ENCODE results near the gene FLYWCH2. TPM values are rescaled to one million over a fixed set of nuclear protein-coding genes. Genes with fewer than 3 reads are reported as not detected.
A peak's percentile ranks its signal among the peaks of the same experiment; 100 is the strongest.

FLYWCH2 gene
- total RNA-seq, 8 experiments from 2014 or later = 41.6 to 136 (median 49.4) TPM

DNA sequence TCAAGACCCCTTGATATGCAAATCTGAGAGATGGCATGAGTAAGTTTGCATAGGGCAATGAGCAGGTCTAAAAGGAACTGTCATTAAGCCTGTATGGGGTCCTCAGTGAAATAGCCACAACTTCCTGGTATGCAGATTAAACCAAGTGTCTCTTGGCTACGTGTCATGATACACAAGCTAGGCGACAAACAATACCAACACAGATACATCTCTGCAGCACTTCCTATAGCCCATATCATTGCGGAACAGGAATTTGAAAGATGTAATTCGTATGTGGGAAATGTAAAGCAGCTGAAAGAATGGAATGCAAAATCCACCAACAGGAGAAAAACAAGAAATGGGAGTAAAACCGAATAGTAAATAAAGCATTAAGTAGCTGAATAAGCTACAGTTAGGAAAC, 37.9 kb upstream of the FLYWCH2 start:
- in situ Hi-C loops (cut with MboI; ENCODE audit: low pct_unique_long_range_greater_than_20kb in 2 of 9, low sequenced_read_pairs in 9 of 9, unreplicated experiment in 9 of 9) = no loop called here
- ATAC-seq (replicated peaks in 6 of 8) = peak in 1 of 8 experiments; percentile 23

GRCh38 chr16:2846511-2847310, 36.3 kb upstream of the FLYWCH2 start:
- ATAC-seq (replicated peaks in 6 of 8) = peak in 2 of 8 experiments; percentile 33 to 84
- H3K4me3 ChIP-seq = no peak overlapping the region
- WGBS, 10 experiments = 25 to 83% (median 56%) methylated on average over 1 to 2 of the region's 3 CpGs; no CpG with 5 or more reads in 5 of the 10 experiments
- H3K4me1 ChIP-seq (replicated peaks in 1 of 2) = no peaks in the 10 kb centered on the region
- in situ Hi-C loops (cut with MboI; ENCODE audit: low pct_unique_long_range_greater_than_20kb in 2 of 9, low sequenced_read_pairs in 9 of 9, unreplicated experiment in 9 of 9) = no loop called here
- H3K27ac ChIP-seq = no peak overlapping the region

More for the DNA sequence above, 37.9 kb upstream of the FLYWCH2 start:
- WGBS, 10 experiments = 23 to 70% (median 48%) methylated on average over 2 to 5 of the region's 5 CpGs; no CpG with 5 or more reads in 1 of the 10 experiments
- no peak overlapping the region for H3K4me3 ChIP-seq
- H3K4me1 ChIP-seq (replicated peaks in 1 of 2) = no peaks in the 10 kb centered on the region
- H3K27ac ChIP-seq = no peak overlapping the region

GRCh38 chr16:2848933-2849725, 33.9 kb upstream of the FLYWCH2 start:
- no peaks in the 10 kb centered on the region for H3K4me1 ChIP-seq (replicated peaks in 1 of 2)
- H3K27ac ChIP-seq = no peak overlapping the region
- no peak overlapping the region for H3K4me3 ChIP-seq
- in situ Hi-C loops (cut with MboI; ENCODE audit: low pct_unique_long_range_greater_than_20kb in 2 of 9, low sequenced_read_pairs in 9 of 9, unreplicated experiment in 9 of 9) = no loop called here
- 27 to 89% (median 72%) methylated on average over 2 to 12 of the region's 16 CpGs for WGBS, 10 experiments
- no peak for ATAC-seq (replicated peaks in 6 of 8)

DNA sequence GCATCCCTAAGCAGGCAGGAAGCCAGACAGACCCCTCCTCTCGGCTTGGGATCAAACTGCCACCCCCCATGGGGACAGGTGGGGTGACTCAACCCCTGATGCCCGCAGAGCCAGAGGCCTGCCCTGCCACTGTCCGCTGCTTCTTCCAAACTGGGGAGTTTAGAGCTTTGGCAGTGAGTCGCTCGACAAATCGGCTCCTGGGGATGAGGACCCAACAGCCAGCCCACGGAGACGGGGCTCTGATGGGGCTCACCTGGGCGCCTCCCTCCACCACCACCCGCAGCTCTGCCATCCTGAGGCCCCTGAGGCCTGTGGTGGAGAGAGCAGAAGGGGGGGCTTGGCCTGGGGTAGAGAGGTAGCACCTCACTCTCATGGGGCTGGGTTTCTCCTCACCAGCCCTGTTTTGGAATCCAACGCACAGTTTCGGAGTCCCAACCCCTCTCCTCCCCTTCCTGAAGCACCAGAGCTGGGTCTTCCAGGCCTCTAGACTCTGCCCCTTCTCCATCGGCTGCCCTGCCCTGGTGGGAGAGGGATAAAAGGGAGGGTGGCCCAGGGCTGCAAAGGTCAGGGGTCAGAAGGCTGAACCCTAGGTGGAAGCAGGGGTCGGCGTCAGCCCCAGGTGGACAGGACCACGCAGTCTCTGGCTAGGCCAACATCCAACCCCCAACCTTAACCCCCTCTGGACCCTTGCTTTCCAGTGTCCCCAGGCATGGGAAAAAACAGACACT, 30.8 kb upstream of the FLYWCH2 start:
- no peak for ATAC-seq (replicated peaks in 6 of 8)
- Histone ChIP-seq H3K4me3 (no peak overlapping the region), H3K4me1 (replicated peaks in 1 of 2) (no peaks in the 10 kb centered on the region), H3K27ac (no peak overlapping the region)
- in situ Hi-C loops (cut with MboI; ENCODE audit: low pct_unique_long_range_greater_than_20kb in 2 of 9, low sequenced_read_pairs in 9 of 9, unreplicated experiment in 9 of 9) = no loop called here
- 36 to 85% (median 72%) methylated on average over 3 to 8 of the region's 16 CpGs; no CpG with 5 or more reads in 5 of the 10 experiments for WGBS, 10 experiments

DNA sequence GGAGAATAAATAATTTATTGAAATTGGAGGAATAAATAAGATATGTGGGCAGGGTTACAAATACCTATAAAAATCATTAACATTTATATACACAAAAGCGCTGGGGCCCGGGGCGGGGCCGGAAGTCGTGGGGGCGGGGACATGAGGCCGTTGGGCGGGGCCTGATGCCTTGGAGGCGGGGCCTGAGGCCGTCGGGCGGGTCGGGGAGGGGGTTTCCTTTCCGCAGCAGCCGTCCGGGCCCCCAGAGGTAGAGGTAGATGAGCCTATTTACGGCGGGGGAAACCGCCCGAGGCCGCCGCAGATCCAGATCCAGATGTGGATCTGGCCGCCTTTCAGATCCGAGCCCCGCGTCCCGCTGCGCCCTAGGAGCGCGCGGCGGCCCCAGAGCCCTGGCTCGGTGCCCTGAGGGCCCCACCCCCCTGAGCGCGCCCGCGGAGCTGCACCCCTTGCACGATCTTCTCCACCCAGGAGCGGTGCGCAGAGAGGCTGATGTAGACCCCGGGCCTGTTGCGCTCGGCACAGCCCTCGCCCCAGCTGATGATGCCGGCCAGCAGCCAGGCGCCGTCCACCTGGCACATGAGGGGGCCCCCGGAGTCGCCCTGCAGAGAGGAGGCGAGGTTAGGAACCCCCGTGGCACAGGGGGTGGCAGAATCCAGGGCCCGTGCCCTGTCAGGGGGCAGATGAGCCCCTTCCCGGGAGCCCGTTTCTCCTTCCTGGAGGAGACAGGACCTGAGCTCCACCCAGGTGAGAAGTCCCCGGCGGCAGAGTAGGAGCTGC, 30.1 kb upstream of the FLYWCH2 start:
- ATAC-seq (replicated peaks in 6 of 8) = no peak
- Histone ChIP-seq H3K4me1 (replicated peaks in 1 of 2) (no peaks in the 10 kb centered on the region), H3K27ac (no peak overlapping the region), H3K4me3 (no peak overlapping the region)
- in situ Hi-C loops (cut with MboI; ENCODE audit: low pct_unique_long_range_greater_than_20kb in 2 of 9, low sequenced_read_pairs in 9 of 9, unreplicated experiment in 9 of 9) = no loop called here
- WGBS, 10 experiments = 60 to 100% (median 96%) methylated on average over 1 to 5 of the region's 56 CpGs; no CpG with 5 or more reads in 7 of the 10 experiments

DNA sequence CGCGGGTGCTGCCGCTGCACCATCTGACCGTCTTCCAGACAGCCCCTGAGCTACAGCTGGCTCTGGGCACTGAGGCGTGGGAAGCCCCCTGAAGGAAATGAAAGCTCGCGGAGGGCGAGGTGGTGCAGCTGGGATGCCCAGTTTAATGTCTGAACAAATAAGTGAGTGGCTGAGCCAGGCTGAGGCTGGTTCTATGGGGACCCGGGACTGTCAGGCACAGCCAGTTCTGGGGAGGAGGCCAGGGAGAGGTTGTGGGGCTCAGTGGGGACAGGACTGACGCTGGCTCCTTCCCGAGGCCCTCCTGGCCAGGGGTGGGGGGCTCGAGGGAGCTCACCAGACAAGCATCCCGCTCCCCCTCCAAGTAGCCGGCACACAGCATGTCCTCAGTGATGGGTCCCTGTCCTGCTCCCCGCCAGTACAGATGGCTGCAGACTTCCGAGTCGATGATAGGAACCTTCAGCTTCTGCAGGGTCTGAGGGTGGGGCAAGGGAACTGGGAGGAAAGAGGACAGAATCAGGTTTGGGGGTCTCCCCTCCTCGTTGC, 29.4 kb upstream of the FLYWCH2 start:
- Histone ChIP-seq H3K4me1 (replicated peaks in 1 of 2) (no peaks in the 10 kb centered on the region), H3K27ac (no peak overlapping the region), H3K4me3 (no peak overlapping the region)
- 50 to 100% (median 75%) methylated on average over 1 to 6 of the region's 18 CpGs; no CpG with 5 or more reads in 6 of the 10 experiments for WGBS, 10 experiments
- ATAC-seq (replicated peaks in 6 of 8) = no peak
- in situ Hi-C loops (cut with MboI; ENCODE audit: low pct_unique_long_range_greater_than_20kb in 2 of 9, low sequenced_read_pairs in 9 of 9, unreplicated experiment in 9 of 9) = no loop called here

DNA sequence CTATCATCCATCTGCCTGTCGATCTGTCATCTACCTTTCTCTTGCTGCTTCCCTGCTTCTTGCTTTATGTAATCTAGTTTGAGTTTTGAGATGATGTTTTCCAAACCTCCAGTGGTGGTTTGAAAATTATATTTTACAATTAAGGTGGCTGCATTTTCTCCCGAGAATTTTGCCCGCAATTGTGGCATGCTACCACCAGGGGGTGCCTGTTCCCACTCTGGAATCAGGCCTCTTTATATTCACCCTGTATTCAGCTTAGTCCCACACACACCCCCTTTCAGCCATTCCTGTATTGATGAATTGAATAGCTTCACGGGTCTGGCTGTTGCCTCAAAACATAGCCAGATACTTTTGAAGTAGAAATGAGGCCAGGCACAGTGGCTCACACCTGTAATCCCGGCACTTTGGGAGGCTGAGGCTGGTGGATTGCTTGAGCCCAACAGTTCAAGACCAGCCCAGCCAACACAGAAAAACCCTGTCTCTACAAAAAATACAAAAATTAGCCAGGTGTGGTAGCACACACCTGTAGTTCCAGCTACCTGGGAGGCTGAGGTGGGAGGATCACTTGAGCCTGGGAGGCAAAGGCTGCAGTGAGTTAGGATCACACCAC, 28.2 kb upstream of the FLYWCH2 start:
- in situ Hi-C loops (cut with MboI; ENCODE audit: low pct_unique_long_range_greater_than_20kb in 2 of 9, low sequenced_read_pairs in 9 of 9, unreplicated experiment in 9 of 9) = no loop called here

DNA sequence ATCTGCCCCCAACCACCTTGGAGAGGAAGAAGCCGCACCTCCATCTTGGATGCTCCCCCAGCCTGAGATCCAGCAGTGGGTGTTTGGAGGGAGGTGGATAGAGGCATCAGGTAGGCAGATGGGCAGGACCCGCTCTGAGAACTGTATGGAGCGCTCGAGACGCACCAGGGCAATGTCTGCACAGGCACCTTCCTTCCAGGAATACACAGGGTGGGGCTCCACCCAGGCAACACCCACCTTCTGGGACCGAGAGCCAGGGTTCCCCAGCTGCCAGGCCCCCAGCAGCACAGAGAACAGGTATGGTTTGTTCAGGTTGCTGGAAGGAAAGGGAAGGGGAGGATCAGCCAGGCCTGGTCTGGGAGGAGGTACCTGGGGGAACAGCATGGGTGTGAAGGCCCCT, 27.5 kb upstream of the FLYWCH2 start:
- WGBS, 10 experiments = 40 to 80% (median 79%) methylated on average over 1 to 3 of the region's 6 CpGs; no CpG with 5 or more reads in 4 of the 10 experiments

More for the DNA sequence above, 28.2 kb upstream of the FLYWCH2 start:
- H3K27ac ChIP-seq = no peak overlapping the region
- no peak for ATAC-seq (replicated peaks in 6 of 8)
- WGBS, 10 experiments = 0 to 88% (median 48%) methylated on average over 1 to 5 of the region's 5 CpGs; no CpG with 5 or more reads in 1 of the 10 experiments
- H3K4me1 ChIP-seq (replicated peaks in 1 of 2) = no peaks in the 10 kb centered on the region
- no peak overlapping the region for H3K4me3 ChIP-seq

GRCh38 chr16:2856061-2856670, 26.8 kb upstream of the FLYWCH2 start:
- ATAC-seq (replicated peaks in 6 of 8) = peak in 1 of 8 experiments; percentile 41
- no peaks in the 10 kb centered on the region for H3K4me1 ChIP-seq (replicated peaks in 1 of 2)
- H3K4me3 ChIP-seq = no peak overlapping the region
- in situ Hi-C loops (cut with MboI; ENCODE audit: low pct_unique_long_range_greater_than_20kb in 2 of 9, low sequenced_read_pairs in 9 of 9, unreplicated experiment in 9 of 9) = no loop called here
- WGBS, 10 experiments = 100% methylated on average over 1 of the region's 14 CpGs; no CpG with 5 or more reads in 8 of the 10 experiments
- no peak overlapping the region for H3K27ac ChIP-seq

More for the DNA sequence above, 27.5 kb upstream of the FLYWCH2 start:
- ATAC-seq (replicated peaks in 6 of 8) = no peak
- H3K4me3 ChIP-seq = no peak overlapping the region
- no peak overlapping the region for H3K27ac ChIP-seq
- H3K4me1 ChIP-seq (replicated peaks in 1 of 2) = no peaks in the 10 kb centered on the region
- in situ Hi-C loops (cut with MboI; ENCODE audit: low pct_unique_long_range_greater_than_20kb in 2 of 9, low sequenced_read_pairs in 9 of 9, unreplicated experiment in 9 of 9) = no loop called here

DNA sequence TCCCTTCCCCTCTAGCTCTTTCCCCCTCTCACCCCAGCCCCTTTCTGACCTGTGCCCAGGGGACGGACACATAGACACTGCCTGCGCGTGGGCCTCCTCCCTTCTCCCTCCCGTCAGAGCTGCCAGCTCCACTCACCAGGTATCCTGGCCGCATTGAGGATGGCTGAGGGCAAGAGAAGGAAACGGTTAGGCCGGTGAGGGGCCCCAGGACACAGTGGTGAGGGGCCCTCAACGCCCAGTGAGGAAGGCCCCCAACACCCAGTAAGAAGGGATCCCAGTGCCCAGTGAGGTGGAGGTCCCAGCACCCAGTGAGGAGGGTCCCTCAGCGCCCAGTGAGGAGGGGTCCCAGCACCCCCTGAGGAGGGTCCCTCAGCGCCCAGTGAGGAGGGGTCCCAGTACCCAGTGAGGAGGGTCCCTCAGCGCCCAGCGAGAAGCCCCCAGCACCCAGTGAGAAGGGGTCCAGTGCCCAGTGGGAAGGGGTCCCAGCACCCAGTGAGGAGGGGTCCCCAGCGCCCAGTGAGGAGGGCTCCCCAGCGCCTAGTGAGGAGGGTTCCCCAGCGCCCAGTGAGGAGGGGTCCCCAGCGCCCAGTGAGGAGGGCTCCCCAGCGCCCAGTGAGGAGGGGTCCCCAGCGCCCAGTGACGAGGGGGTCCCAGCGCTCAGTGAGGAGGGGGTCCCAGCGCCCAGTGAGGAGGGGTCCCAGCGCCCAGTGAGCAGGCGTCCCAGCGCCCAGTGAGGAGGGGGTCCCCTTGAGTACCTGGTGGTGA, 26.1 kb upstream of the FLYWCH2 start:
- 70 to 84% (median 83%) methylated on average over 1 to 7 of the region's 24 CpGs; no CpG with 5 or more reads in 7 of the 10 experiments for WGBS, 10 experiments

More for the DNA sequence above, 26.1 kb upstream of the FLYWCH2 start:
- no peak overlapping the region for H3K27ac ChIP-seq
- H3K4me3 ChIP-seq = no peak overlapping the region
- no peaks in the 10 kb centered on the region for H3K4me1 ChIP-seq (replicated peaks in 1 of 2)
- in situ Hi-C loops (cut with MboI; ENCODE audit: low pct_unique_long_range_greater_than_20kb in 2 of 9, low sequenced_read_pairs in 9 of 9, unreplicated experiment in 9 of 9) = no loop called here
- ATAC-seq (replicated peaks in 6 of 8) = no peak
